HFFc6 (cell line): ENCODE results near the gene ATXN10. TPM values are rescaled to one million over a fixed set of nuclear protein-coding genes. Genes with fewer than 3 reads are reported as not detected.

Experiments used
- DNase-seq: peaks from one replicate; pipeline ENCODE4 v3.0.0-alpha.2; 2018
- H3K27ac Mint-ChIP-seq: 2 replicates; pipeline ENCODE4 v1.8.0; 2020; ENCODE audit warnings: mild to moderate bottlenecking, mixed read lengths
- H3K27me3 Mint-ChIP-seq: 2 replicates; pipeline ENCODE4 v1.8.0; 2021; ENCODE audit warnings: mild to moderate bottlenecking, moderate library complexity, mixed read lengths; ENCODE audit not compliant: insufficient read depth
- H3K36me3 Mint-ChIP-seq: 2 replicates; pipeline ENCODE4 v1.8.0; 2021; ENCODE audit warnings: low read depth, mixed read lengths
- H3K4me1 Mint-ChIP-seq: 2 replicates; pipeline ENCODE4 v1.8.0; 2020; ENCODE audit warnings: low read depth, mixed read lengths
- H3K4me3 Mint-ChIP-seq: 2 replicates; pipeline ENCODE4 v1.8.0; 2020; ENCODE audit warnings: mild to moderate bottlenecking, moderate library complexity, mixed read lengths
- H3K9me3 Mint-ChIP-seq: 2 replicates; pipeline ENCODE4 v1.8.0; 2020; ENCODE audit warnings: mild to moderate bottlenecking, mixed read lengths
- total RNA-seq, 6 experiments: library from RNA; stranded (reverse); fragmentation: NEBNext Ultra II Directional; extraction: Animal tissue kit (Norgen Biotek cat#: 25700); gene quantifications; 2 replicates in 1 of 6; 3 replicates in 5 of 6; pipeline ENCODE4 v1.2.3, GENCODE V29; 2021
- TF ChIP-seq, protein P1 (sequence below): fragments of 200-600 bp; sonication (generic); IDR thresholded peaks from 2 replicates; pipeline ENCODE4 v1.5.0; 2021; ENCODE audit warnings: antibody characterized with exemption, mild to moderate bottlenecking

The ATXN10 gene
- total RNA-seq, 6 experiments from 2014 or later = 287 to 426 (median 370) TPM

GRCh38 chr22:45744442-45744841 is 72.8 kb downstream of the ATXN10 start:
- Mint-ChIP-seq H3K4me3 (no peak overlapping the region), H3K27me3 (peaks cover 2% of the 10 kb centered on the region; the same call in 1 of the 2 replicates), H3K36me3 (peaks cover 71% of the 10 kb centered on the region), H3K9me3 (no peaks in the 10 kb centered on the region), H3K27ac (peak overlapping the region; percentile 51), H3K4me1 (peaks cover 57% of the 10 kb centered on the region)
- TF ChIP-seq, protein P1, sequence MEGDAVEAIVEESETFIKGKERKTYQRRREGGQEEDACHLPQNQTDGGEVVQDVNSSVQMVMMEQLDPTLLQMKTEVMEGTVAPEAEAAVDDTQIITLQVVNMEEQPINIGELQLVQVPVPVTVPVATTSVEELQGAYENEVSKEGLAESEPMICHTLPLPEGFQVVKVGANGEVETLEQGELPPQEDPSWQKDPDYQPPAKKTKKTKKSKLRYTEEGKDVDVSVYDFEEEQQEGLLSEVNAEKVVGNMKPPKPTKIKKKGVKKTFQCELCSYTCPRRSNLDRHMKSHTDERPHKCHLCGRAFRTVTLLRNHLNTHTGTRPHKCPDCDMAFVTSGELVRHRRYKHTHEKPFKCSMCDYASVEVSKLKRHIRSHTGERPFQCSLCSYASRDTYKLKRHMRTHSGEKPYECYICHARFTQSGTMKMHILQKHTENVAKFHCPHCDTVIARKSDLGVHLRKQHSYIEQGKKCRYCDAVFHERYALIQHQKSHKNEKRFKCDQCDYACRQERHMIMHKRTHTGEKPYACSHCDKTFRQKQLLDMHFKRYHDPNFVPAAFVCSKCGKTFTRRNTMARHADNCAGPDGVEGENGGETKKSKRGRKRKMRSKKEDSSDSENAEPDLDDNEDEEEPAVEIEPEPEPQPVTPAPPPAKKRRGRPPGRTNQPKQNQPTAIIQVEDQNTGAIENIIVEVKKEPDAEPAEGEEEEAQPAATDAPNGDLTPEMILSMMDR = no peak
- no peak for DNase-seq

- Mint-ChIP-seq H3K27me3 (peaks cover 2% of the 10 kb centered on the region), H3K4me3 (no peak overlapping the region), H3K4me1 (peaks cover 4% of the 10 kb centered on the region), H3K27ac (no peak overlapping the region), H3K9me3 (no peaks in the 10 kb centered on the region), H3K36me3 (peaks cover 43% of the 10 kb centered on the region)
- TF ChIP-seq, protein P1 = no peak
- DNase-seq = no peak
Measured at GRCh38 chr22:45750626-45751025, 79.0 kb downstream of the ATXN10 start.

DNA sequence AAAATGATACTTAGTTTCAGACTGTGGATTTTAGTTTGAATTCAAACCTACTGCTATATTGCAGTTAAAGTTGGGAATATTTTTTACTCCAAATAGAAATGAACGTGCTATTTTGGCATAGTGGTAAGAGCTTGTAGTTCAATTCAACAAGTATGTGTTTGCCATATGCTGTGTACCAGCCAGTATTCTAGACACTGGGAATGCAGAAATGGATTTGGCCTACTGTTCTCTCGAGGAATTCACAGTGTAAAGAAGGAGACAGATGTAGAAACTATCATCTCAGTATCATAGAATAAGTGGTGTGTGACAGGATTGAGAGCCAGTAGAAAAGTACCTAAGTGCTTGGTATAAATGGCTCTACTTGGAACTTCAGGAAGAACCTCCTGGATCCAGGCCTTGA is 80.4 kb downstream of the ATXN10 start:
- Mint-ChIP-seq H3K36me3 (peaks cover 40% of the 10 kb centered on the region), H3K9me3 (no peaks in the 10 kb centered on the region), H3K27ac (no peak overlapping the region; the same call in 1 of the 2 replicates), H3K4me3 (no peak overlapping the region), H3K4me1 (peaks cover 11% of the 10 kb centered on the region), H3K27me3 (peaks cover 1% of the 10 kb centered on the region; the same call in 1 of the 2 replicates)
- no peak for DNase-seq
- TF ChIP-seq, protein P1 = no peak

DNA sequence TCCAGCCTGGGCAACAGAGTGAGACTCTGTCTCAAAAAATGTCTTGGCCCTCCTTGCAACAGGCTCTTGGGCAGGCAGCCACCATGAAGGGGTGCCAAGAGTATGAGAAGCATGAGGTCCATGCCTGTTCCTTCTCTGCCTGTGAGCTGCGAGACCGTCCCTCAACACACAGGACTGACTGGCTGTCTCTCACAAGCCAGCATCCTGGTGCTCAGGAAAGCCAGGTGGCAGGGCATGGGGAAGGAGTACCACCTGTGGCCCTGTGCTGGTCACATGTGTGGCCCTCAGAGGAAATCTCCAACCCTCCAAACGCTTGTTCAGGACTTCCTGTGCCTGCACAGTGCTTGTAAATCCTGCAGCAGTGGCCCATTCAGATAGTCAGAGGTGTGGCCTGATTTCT is 83.2 kb downstream of the ATXN10 start:
- Mint-ChIP-seq H3K36me3 (peaks cover 39% of the 10 kb centered on the region), H3K4me1 (peaks cover 31% of the 10 kb centered on the region), H3K27ac (no peak overlapping the region), H3K9me3 (no peaks in the 10 kb centered on the region), H3K4me3 (no peak overlapping the region), H3K27me3 (peaks cover 4% of the 10 kb centered on the region)
- no peak for DNase-seq
- TF ChIP-seq, protein P1 = no peak

GRCh38 chr22:45756558-45756957 is 84.9 kb downstream of the ATXN10 start:
- Mint-ChIP-seq H3K4me1 (peaks cover 42% of the 10 kb centered on the region), H3K27me3 (peaks cover 4% of the 10 kb centered on the region), H3K9me3 (no peaks in the 10 kb centered on the region), H3K27ac (peak overlapping the region; percentile 41), H3K36me3 (peaks cover 34% of the 10 kb centered on the region), H3K4me3 (no peak overlapping the region)
- TF ChIP-seq, protein P1 = no peak
- no peak for DNase-seq

GRCh38 chr22:45757068-45757467 is 85.4 kb downstream of the ATXN10 start:
- no peak for DNase-seq
- no peak overlapping the region for H3K4me3 Mint-ChIP-seq
- H3K4me1 Mint-ChIP-seq = peaks cover 46% of the 10 kb centered on the region
- H3K36me3 Mint-ChIP-seq = peaks cover 31% of the 10 kb centered on the region
- TF ChIP-seq, protein P1 = no peak
- peaks cover 4% of the 10 kb centered on the region for H3K27me3 Mint-ChIP-seq
- no peaks in the 10 kb centered on the region for H3K9me3 Mint-ChIP-seq
- no peak overlapping the region; the same call in 1 of the 2 replicates for H3K27ac Mint-ChIP-seq
